IMR-90 (cell line): ENCODE measurements around the gene DCD. TPM values are rescaled to one million over a fixed set of nuclear protein-coding genes. Genes with fewer than 3 reads are reported as not detected.

Experiments
- ATAC-seq: fragments of 200-7000 bp; cut with Tn5 transposase; 2 replicates; pipeline ENCODE4 v1.9.1; 2020; ENCODE audit warnings: low read depth, mild to moderate bottlenecking, moderate library complexity
- BruUV-seq: library from RNA; stranded (reverse); fragments of 400-500 nt; replicated peaks from 2 replicates; lab custom pipeline; 2021; lab: Mats Ljungman, UMichigan
- CTCF ChIA-PET: fragments of 300-600 bp; formaldehyde crosslinking; extraction: SDS; loops from one replicate; lab custom pipeline; 2021; ENCODE audit warnings: antibody characterized with exemption; lab: Yijun Ruan, JAX
- POLR2A ChIA-PET: fragments of 300-600 bp; sonication (Branson Sonifier 250); formaldehyde crosslinking; loops from one replicate; lab custom pipeline; 2022; ENCODE audit warnings: antibody characterized with exemption; ENCODE audit not compliant: unreplicated experiment; lab: Charles Lee
- DNase-seq: peaks from one replicate; pipeline ENCODE4 v3.0.0; 2013
- H2AFZ ChIP-seq: replicated peaks from 2 replicates; pipeline ENCODE3; 2013; ENCODE audit warnings: low read length, mild to moderate bottlenecking; ENCODE audit not compliant: poor library complexity
- H2AK5ac ChIP-seq: 2 replicates; pipeline ENCODE4 v1.6.1; 2013; ENCODE audit warnings: low read depth, low read length, inconsistent platforms
- H2AK9ac ChIP-seq: replicated peaks from 2 replicates; pipeline ENCODE3; 2013; ENCODE audit warnings: mild to moderate bottlenecking, low read depth, low read length, moderate library complexity; ENCODE audit not compliant: poor library complexity
- H2BK120ac ChIP-seq: 2 replicates; pipeline ENCODE4 v1.6.1; 2013; ENCODE audit warnings: low read depth, low read length, inconsistent platforms
- H2BK15ac ChIP-seq: 3 replicates; pipeline ENCODE4 v1.6.1; 2013; ENCODE audit warnings: low read depth, low read length, inconsistent platforms
- H2BK20ac ChIP-seq: 2 replicates; pipeline ENCODE4 v1.6.1; 2013; ENCODE audit warnings: low read depth, mild to moderate bottlenecking, inconsistent platforms, low read length, moderate library complexity
- H2BK5ac ChIP-seq: 2 replicates; pipeline ENCODE4 v1.6.1; 2013; ENCODE audit warnings: mild to moderate bottlenecking, low read depth, low read length, inconsistent platforms; ENCODE audit not compliant: poor library complexity, severe bottlenecking
- H3K14ac ChIP-seq: replicated peaks from 2 replicates; pipeline ENCODE4 v1.6.1; 2013; ENCODE audit warnings: low read depth, low read length, inconsistent platforms
- H3K18ac ChIP-seq: 2 replicates; pipeline ENCODE4 v1.6.1; 2013; ENCODE audit warnings: low read depth, low read length, control low read depth
- H3K23ac ChIP-seq: 2 replicates; pipeline ENCODE4 v1.6.1; 2013; ENCODE audit warnings: low read depth, low read length, inconsistent platforms
- H3K27ac ChIP-seq: 2 replicates; pipeline ENCODE4 v1.5.1; 2013; ENCODE audit warnings: mild to moderate bottlenecking, control low read depth, low read length; ENCODE audit not compliant: insufficient read depth
- H3K27me3 ChIP-seq: 2 replicates; pipeline ENCODE4 v1.6.1; 2013; ENCODE audit warnings: low read length; ENCODE audit not compliant: control insufficient read depth, insufficient read depth
- H3K36me3 ChIP-seq: 2 replicates; pipeline ENCODE4 v1.6.1; 2013; ENCODE audit warnings: low read length, mixed read lengths; ENCODE audit not compliant: control insufficient read depth, insufficient read depth
- H3K4ac ChIP-seq: 2 replicates; pipeline ENCODE4 v1.6.1; 2013; ENCODE audit warnings: low read depth, low read length, inconsistent platforms
- H3K4me1 ChIP-seq: 2 replicates; pipeline ENCODE4 v1.6.1; 2013; ENCODE audit warnings: low read length, mixed read lengths; ENCODE audit not compliant: control insufficient read depth, insufficient read depth
- H3K4me2 ChIP-seq: 2 replicates; pipeline ENCODE4 v1.6.1; 2013; ENCODE audit warnings: low read depth, mild to moderate bottlenecking, control low read depth, low read length, moderate library complexity
- H3K4me3 ChIP-seq: 2 replicates; pipeline ENCODE4 v1.5.1; 2013; ENCODE audit warnings: low read depth, mild to moderate bottlenecking, control low read depth, low read length, moderate library complexity; ENCODE audit not compliant: insufficient read depth
- H3K56ac ChIP-seq: 2 replicates; pipeline ENCODE4 v1.6.1; 2013; ENCODE audit warnings: low read length, inconsistent platforms; ENCODE audit not compliant: insufficient read depth; ENCODE audit errors: extremely low read depth
- H3K79me1 ChIP-seq, 2 experiments: 2 replicates each; pipeline ENCODE4 v1.6.1; 2013; ENCODE audit warnings: low read length in 2 of 2, inconsistent platforms in 1 of 2, low read depth in 1 of 2
- H3K9ac ChIP-seq: 2 replicates; pipeline ENCODE4 v1.6.1; 2013; ENCODE audit warnings: low read depth, low read length, control low read depth
- H3K9me1 ChIP-seq: 2 replicates; pipeline ENCODE4 v1.6.1; 2013; ENCODE audit warnings: low read length, inconsistent platforms; ENCODE audit not compliant: insufficient read depth
- H3K9me3 ChIP-seq: 2 replicates; pipeline ENCODE4 v1.6.1; 2013; ENCODE audit warnings: low read length; ENCODE audit not compliant: control insufficient read depth, insufficient read depth
- H4K20me1 ChIP-seq: 2 replicates; pipeline ENCODE4 v1.6.1; 2013; ENCODE audit warnings: low read length, inconsistent platforms; ENCODE audit not compliant: insufficient read depth
- H4K5ac ChIP-seq: 2 replicates; pipeline ENCODE4 v1.6.1; 2013; ENCODE audit warnings: mild to moderate bottlenecking, low read depth, low read length, control low read depth
- H4K8ac ChIP-seq, 2 experiments: 2 replicates each; pipeline ENCODE4 v1.6.1; 2013; ENCODE audit warnings: low read depth in 2 of 2, low read length in 2 of 2, control low read depth in 1 of 2, inconsistent platforms in 1 of 2
- H4K91ac ChIP-seq: 2 replicates; pipeline ENCODE4 v1.6.1; 2013; ENCODE audit warnings: low read depth, low read length, inconsistent platforms; ENCODE audit not compliant: insufficient read depth
- BHLHE40 ChIP-seq: fragments of 150-350 bp; IDR thresholded peaks from 2 replicates; pipeline ENCODE4 v1.6.1; 2016; ENCODE audit warnings: mild to moderate bottlenecking, low read depth, low read length
- CHD1 ChIP-seq: IDR thresholded peaks from 2 replicates; pipeline ENCODE4 v1.6.1; 2012; ENCODE audit warnings: low read depth, low read length, improper control_type of control experiment
- ELK1 ChIP-seq: fragments of 150-350 bp; IDR thresholded peaks from 2 replicates; pipeline ENCODE4 v1.6.1; 2016; ENCODE audit warnings: low read depth, mild to moderate bottlenecking, low read length, moderate library complexity, borderline replicate concordance
- FOS ChIP-seq: fragments of 150-350 bp; IDR thresholded peaks from 2 replicates; pipeline ENCODE4 v1.6.1; 2016; ENCODE audit warnings: low read depth, low read length
- MAFK ChIP-seq: IDR thresholded peaks from 2 replicates; pipeline ENCODE4 v1.6.1; 2012; ENCODE audit warnings: low read depth, low read length, improper control_type of control experiment
- MAZ ChIP-seq: IDR thresholded peaks from 2 replicates; pipeline ENCODE4 v1.6.1; 2012; ENCODE audit warnings: low read depth, mild to moderate bottlenecking, low read length, improper control_type of control experiment, moderate library complexity, borderline replicate concordance
- MXI1 ChIP-seq: IDR thresholded peaks from 2 replicates; pipeline ENCODE4 v1.6.1; 2012; ENCODE audit warnings: low read depth, mild to moderate bottlenecking, low read length, moderate library complexity, borderline replicate concordance
- POLR2A ChIP-seq: IDR thresholded peaks from 2 replicates; pipeline ENCODE4 v1.6.1; 2012; ENCODE audit warnings: mild to moderate bottlenecking, low read depth, low read length
- RAD21 ChIP-seq: IDR thresholded peaks from 2 replicates; pipeline ENCODE4 v1.6.1; 2012; ENCODE audit warnings: low read length, improper control_type of control experiment
- RCOR1 ChIP-seq: IDR thresholded peaks from 2 replicates; pipeline ENCODE4 v1.6.1; 2012; ENCODE audit warnings: mild to moderate bottlenecking, low read length, improper control_type of control experiment; ENCODE audit not compliant: insufficient replicate concordance
- RFX5 ChIP-seq: IDR thresholded peaks from 2 replicates; pipeline ENCODE4 v1.8.0; 2012; ENCODE audit warnings: low read depth, mild to moderate bottlenecking, low read length, moderate library complexity
- USF2 ChIP-seq: fragments of 150-350 bp; IDR thresholded peaks from 2 replicates; pipeline ENCODE4 v1.6.1; 2017; ENCODE audit warnings: mild to moderate bottlenecking, antibody characterized with exemption, low read length, low read depth
- WGBS, 2 experiments: methylation state at CpG; one replicate each; pipeline versions ENCODE4 v1.1.5 to v1.1.7; 2013; ENCODE audit warnings: missing lambda C conversion rate in 2 of 2; ENCODE audit not compliant: insufficient read length in 1 of 2; ENCODE audit errors: extremely low coverage in 2 of 2; 5-methylcytosine and 5-hydroxymethylcytosine counted together
- dilution Hi-C: fragments of 300-500 bp; cut with HindIII; formaldehyde crosslinking; loops from one replicate; pipeline ENCODE4 v1.14.3; 2018; ENCODE audit warnings: low sequenced_read_pairs; ENCODE audit not compliant: unreplicated experiment
- in situ Hi-C: fragments of 300-500 bp; cut with MboI; formaldehyde crosslinking; loops from 3 replicates; pipeline ENCODE4 v1.14.3; 2019; ENCODE audit warnings: low sequenced_read_pairs, inconsistent platforms, mixed read lengths
- intact Hi-C: fragments of 100-400 bp; cut with micrococcal nuclease; formaldehyde crosslinking; loops from 2 replicates; pipeline ENCODE4 v1.10.0; 2022
- polyA plus RNA-seq, 3 experiments: library from polyadenylated mRNA; depleted of rRNA; stranded (reverse); fragments of >200 nt; gene quantifications; 2 replicates each; pipeline ENCODE4 v1.2.3, GENCODE V29; 2012; ENCODE audit warnings: low replicate concordance in 1 of 3
- total RNA-seq: library from RNA; depleted of rRNA; stranded (reverse); fragments of >200 nt; gene quantifications from 2 replicates; pipeline ENCODE4 v1.2.3, GENCODE V29; 2012

DCD gene
- total and polyA plus RNA-seq, 2 of the 4 experiments (the other 2 are of a cell fraction) = not detected

- Histone ChIP-seq H2AFZ (no peak overlapping the region), H3K9me1 (no peaks in the 10 kb centered on the region), H3K4ac (no peak overlapping the region), H3K9ac (no peak overlapping the region), H2BK15ac (no peak overlapping the region), H4K91ac (no peak overlapping the region), H3K4me2 (no peak overlapping the region), H3K36me3 (no peaks in the 10 kb centered on the region), H3K18ac (no peak overlapping the region), H4K20me1 (no peaks in the 10 kb centered on the region), H4K8ac (no peak overlapping the region), H3K27ac (no peak overlapping the region), H3K56ac (no peak overlapping the region), H2AK5ac (no peak overlapping the region), H3K79me1 (no peaks in the 10 kb centered on the region), H3K9me3 (no peaks in the 10 kb centered on the region), H3K4me1 (no peaks in the 10 kb centered on the region), H2BK20ac (no peak overlapping the region), H3K27me3 (no peaks in the 10 kb centered on the region), H3K4me3 (no peak overlapping the region), H4K5ac (no peak overlapping the region), H2BK120ac (no peak overlapping the region), H3K14ac (no peak overlapping the region), H3K23ac (no peak overlapping the region), H2AK9ac (no peak overlapping the region), H2BK5ac (no peak overlapping the region)
- CTCF ChIA-PET = no interaction called here
- 80% methylated on average over 1 of the region's 3 CpGs; no CpG with 5 or more reads in 1 of the 2 experiments for WGBS, 2 experiments
- in situ Hi-C loops = no loop called here
- no peak for TF ChIP-seq POLR2A
- TF ChIP-seq RFX5 = no peak
- TF ChIP-seq RAD21 = no peak
- TF ChIP-seq MAFK = no peak
- no peak for TF ChIP-seq MXI1
- TF ChIP-seq ELK1 = no peak
- TF ChIP-seq USF2 = no peak
- TF ChIP-seq BHLHE40 = no peak
- TF ChIP-seq MAZ = no peak
- TF ChIP-seq FOS = no peak
- no peak for TF ChIP-seq CHD1
- TF ChIP-seq RCOR1 = no peak
- DNase-seq (no peak), ATAC-seq (no peak)
- BruUV-seq = no TSS peak
- POLR2A ChIA-PET = no interaction called here
- dilution Hi-C loops = no loop called here
- intact Hi-C loops = no loop called here
These were observed 19.8 kb downstream of the DCD start for GRCh38 chr12:54628186-54628846.
